ENCODE data around the gene ERI3. TPM values are rescaled to one million over a fixed set of nuclear protein-coding genes. Genes with fewer than 3 reads are reported as not detected.

The ERI3 gene
- total RNA-seq, 1 experiment from 2014 or later: 108 TPM

GRCh38 chr1:44283524-44284173 lies 71.4 kb downstream of the ERI3 start:
- no peak for DNase-seq (ENCODE audit: low spot score)

GRCh38 chr1:44282704-44283426 lies 72.2 kb downstream of the ERI3 start:
- no peak for DNase-seq (ENCODE audit: low spot score)

GRCh38 chr1:44281962-44282703 lies 72.9 kb downstream of the ERI3 start:
- DNase-seq (ENCODE audit: low spot score): no peak

GRCh38 chr1:44276901-44277300 lies 78.2 kb downstream of the ERI3 start:
- DNase-seq (ENCODE audit: low spot score): no peak

GRCh38 chr1:44275991-44276405 lies 79.1 kb downstream of the ERI3 start:
- DNase-seq (ENCODE audit: low spot score): no peak

- no peak for DNase-seq (ENCODE audit: low spot score)
Observed at GRCh38 chr1:44275296-44275962, 79.6 kb downstream of the ERI3 start.

GRCh38 chr1:44273560-44274350 lies 81.3 kb downstream of the ERI3 start:
- no peak for DNase-seq (ENCODE audit: low spot score)

GRCh38 chr1:44272992-44273391 lies 82.1 kb downstream of the ERI3 start:
- no peak for DNase-seq (ENCODE audit: low spot score)

- no peak for DNase-seq (ENCODE audit: low spot score)
Observed at GRCh38 chr1:44271646-44272045, 83.4 kb downstream of the ERI3 start.

GRCh38 chr1:44270686-44271628 lies 84.1 kb downstream of the ERI3 start:
- no peak for DNase-seq (ENCODE audit: low spot score)

GRCh38 chr1:44268054-44268453 lies 87.0 kb downstream of the ERI3 start:
- no peak for DNase-seq (ENCODE audit: low spot score)

GRCh38 chr1:44267438-44267837 lies 87.6 kb downstream of the ERI3 start:
- DNase-seq (ENCODE audit: low spot score): no peak

GRCh38 chr1:44266400-44267344 lies 88.4 kb downstream of the ERI3 start:
- no peak for DNase-seq (ENCODE audit: low spot score)

GRCh38 chr1:44265656-44266358 lies 89.2 kb downstream of the ERI3 start:
- no peak for DNase-seq (ENCODE audit: low spot score)

GRCh38 chr1:44264451-44264771 lies 90.6 kb downstream of the ERI3 start:
- DNase-seq (ENCODE audit: low spot score): no peak

- no peak for DNase-seq (ENCODE audit: low spot score)
Observed at GRCh38 chr1:44263568-44264450, 91.2 kb downstream of the ERI3 start.

GRCh38 chr1:44262816-44263567 lies 92.1 kb downstream of the ERI3 start:
- DNase-seq (ENCODE audit: low spot score): no peak
